ENCODE measurements around the gene SSNA1.

DNA sequence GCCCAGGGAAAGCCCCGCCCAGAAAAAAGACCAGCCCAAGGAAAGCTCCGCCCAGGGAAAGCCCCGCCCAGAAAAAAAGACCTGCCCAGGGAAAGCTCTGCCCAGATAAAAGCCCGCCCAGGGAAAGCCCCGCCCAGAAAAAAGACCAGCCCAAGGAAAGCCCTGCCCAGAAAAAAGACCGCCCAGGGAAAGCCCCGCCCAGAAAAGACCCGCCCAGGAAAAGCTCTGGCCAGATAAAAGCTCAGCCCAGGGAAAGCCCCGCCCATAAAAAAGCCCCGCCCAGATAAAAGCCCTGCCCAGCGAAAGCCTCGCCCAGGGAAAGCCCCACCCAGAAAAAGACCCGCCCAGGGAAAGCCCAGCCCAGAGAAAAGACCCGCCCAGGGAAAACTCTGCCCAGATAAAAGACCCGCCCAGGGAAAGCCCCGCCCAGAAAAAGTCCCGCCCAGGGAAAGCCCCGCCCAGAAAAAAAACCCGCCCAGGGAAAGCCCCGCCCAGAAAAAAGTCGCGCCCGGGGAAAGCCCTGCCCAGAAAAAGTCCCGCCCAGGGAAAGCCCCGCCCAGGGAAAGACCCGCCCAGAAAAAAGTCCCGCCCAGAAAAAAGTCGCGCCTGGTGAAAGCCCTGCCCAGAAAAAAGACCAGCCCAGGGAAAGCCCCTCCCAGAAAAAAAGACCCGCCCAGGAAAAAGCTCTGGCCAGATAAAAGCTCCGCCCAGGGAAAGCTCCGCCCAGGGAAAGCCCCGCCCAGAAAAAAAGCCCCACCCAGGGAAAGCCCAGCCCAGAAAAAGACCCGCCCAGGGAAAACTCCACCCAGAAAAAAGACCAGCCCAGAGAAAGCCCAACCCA, 37.6 kb upstream of the SSNA1 start:
- no peak for TF ChIP-seq MYC (IDR thresholded peaks at IDR 0.05; ENCODE audit: low read depth, low read length)
- no peak for TF ChIP-seq MYC (CRISPR knock-in tag; IDR thresholded peaks at IDR 0.05; ENCODE audit: borderline replicate concordance, low read depth)
- no peak for TF ChIP-seq RFX5 (IDR thresholded peaks at IDR 0.05; ENCODE audit: low read depth, low read length)
- no peak for TF ChIP-seq HCFC1 (IDR thresholded peaks at IDR 0.05; ENCODE audit: low read depth, low read length)
- TF ChIP-seq POLR2AphosphoS5 (IDR thresholded peaks at IDR 0.05; ENCODE audit: control insufficient read depth, insufficient read depth, low read depth, low read length), result no peak
- no peak for TF ChIP-seq MEF2D (tag; conservative IDR thresholded peaks at IDR 0.05; ENCODE audit: low read depth)
- no peak for TF ChIP-seq POLR2A (conservative IDR thresholded peaks at IDR 0.05)
- TF ChIP-seq FIP1L1 (IDR thresholded peaks at IDR 0.05; ENCODE audit: low read depth, low read length, poor library complexity, severe bottlenecking), result no peak
- no peak for TF ChIP-seq HOXB6 (CRISPR knock-in tag; IDR thresholded peaks at IDR 0.05; ENCODE audit: borderline replicate concordance)
- no peak for TF ChIP-seq GATAD2A (IDR thresholded peaks at IDR 0.05)
- TF ChIP-seq SAFB2 (IDR thresholded peaks at IDR 0.05; ENCODE audit: borderline replicate concordance, low read depth, low read length, severe bottlenecking), result no peak
- TF ChIP-seq GABPA (tag; conservative IDR thresholded peaks at IDR 0.05; ENCODE audit: low read depth), result no peak
- TF ChIP-seq, protein P1, sequence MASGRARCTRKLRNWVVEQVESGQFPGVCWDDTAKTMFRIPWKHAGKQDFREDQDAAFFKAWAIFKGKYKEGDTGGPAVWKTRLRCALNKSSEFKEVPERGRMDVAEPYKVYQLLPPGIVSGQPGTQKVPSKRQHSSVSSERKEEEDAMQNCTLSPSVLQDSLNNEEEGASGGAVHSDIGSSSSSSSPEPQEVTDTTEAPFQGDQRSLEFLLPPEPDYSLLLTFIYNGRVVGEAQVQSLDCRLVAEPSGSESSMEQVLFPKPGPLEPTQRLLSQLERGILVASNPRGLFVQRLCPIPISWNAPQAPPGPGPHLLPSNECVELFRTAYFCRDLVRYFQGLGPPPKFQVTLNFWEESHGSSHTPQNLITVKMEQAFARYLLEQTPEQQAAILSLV (tag; IDR thresholded peaks at IDR 0.05), result no peak
- TF ChIP-seq, protein P2, sequence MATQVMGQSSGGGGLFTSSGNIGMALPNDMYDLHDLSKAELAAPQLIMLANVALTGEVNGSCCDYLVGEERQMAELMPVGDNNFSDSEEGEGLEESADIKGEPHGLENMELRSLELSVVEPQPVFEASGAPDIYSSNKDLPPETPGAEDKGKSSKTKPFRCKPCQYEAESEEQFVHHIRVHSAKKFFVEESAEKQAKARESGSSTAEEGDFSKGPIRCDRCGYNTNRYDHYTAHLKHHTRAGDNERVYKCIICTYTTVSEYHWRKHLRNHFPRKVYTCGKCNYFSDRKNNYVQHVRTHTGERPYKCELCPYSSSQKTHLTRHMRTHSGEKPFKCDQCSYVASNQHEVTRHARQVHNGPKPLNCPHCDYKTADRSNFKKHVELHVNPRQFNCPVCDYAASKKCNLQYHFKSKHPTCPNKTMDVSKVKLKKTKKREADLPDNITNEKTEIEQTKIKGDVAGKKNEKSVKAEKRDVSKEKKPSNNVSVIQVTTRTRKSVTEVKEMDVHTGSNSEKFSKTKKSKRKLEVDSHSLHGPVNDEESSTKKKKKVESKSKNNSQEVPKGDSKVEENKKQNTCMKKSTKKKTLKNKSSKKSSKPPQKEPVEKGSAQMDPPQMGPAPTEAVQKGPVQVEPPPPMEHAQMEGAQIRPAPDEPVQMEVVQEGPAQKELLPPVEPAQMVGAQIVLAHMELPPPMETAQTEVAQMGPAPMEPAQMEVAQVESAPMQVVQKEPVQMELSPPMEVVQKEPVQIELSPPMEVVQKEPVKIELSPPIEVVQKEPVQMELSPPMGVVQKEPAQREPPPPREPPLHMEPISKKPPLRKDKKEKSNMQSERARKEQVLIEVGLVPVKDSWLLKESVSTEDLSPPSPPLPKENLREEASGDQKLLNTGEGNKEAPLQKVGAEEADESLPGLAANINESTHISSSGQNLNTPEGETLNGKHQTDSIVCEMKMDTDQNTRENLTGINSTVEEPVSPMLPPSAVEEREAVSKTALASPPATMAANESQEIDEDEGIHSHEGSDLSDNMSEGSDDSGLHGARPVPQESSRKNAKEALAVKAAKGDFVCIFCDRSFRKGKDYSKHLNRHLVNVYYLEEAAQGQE (IDR thresholded peaks at IDR 0.05; ENCODE audit: borderline replicate concordance), result no peak
- TF ChIP-seq, protein P2 (CRISPR knock-in tag; IDR thresholded peaks at IDR 0.05; ENCODE audit: low read depth), result no peak
